Measurements from ENCODE around the gene SH2B2.

SH2B2 gene

GRCh38 chr7:102292813-102293798 lies 6.4 kb downstream of the SH2B2 start:
- peak overlapping the region; percentile 13 for H3K4me3 ChIP-seq (ENCODE audit: low read depth, low read length)
- DNase-seq (ENCODE audit: low read depth): no peak
- no peak for TF ChIP-seq CTCF (IDR thresholded peaks at IDR 0.05; ENCODE audit: insufficient read depth, low read depth, low read length, missing control alignments)

- DNase-seq (ENCODE audit: low read depth): no peak
- H3K4me3 ChIP-seq (ENCODE audit: low read depth, low read length): no peak overlapping the region
- TF ChIP-seq CTCF (IDR thresholded peaks at IDR 0.05; ENCODE audit: insufficient read depth, low read depth, low read length, missing control alignments): no peak
These were observed 7.9 kb downstream of the SH2B2 start for GRCh38 chr7:102294589-102294988.

GRCh38 chr7:102295346-102296178 lies 8.9 kb downstream of the SH2B2 start:
- no peak for DNase-seq (ENCODE audit: low read depth)
- H3K4me3 ChIP-seq (ENCODE audit: low read depth, low read length): no peak overlapping the region
- no peak for TF ChIP-seq CTCF (IDR thresholded peaks at IDR 0.05; ENCODE audit: insufficient read depth, low read depth, low read length, missing control alignments)

- H3K4me3 ChIP-seq (ENCODE audit: low read depth, low read length): no peak overlapping the region
- no peak for DNase-seq (ENCODE audit: low read depth)
- TF ChIP-seq CTCF (IDR thresholded peaks at IDR 0.05; ENCODE audit: insufficient read depth, low read depth, low read length, missing control alignments): no peak
These were observed 9.4 kb downstream of the SH2B2 start for GRCh38 chr7:102296179-102296438.

GRCh38 chr7:102296514-102296913 lies 9.8 kb downstream of the SH2B2 start:
- no peak for TF ChIP-seq CTCF (IDR thresholded peaks at IDR 0.05; ENCODE audit: insufficient read depth, low read depth, low read length, missing control alignments)
- no peak overlapping the region for H3K4me3 ChIP-seq (ENCODE audit: low read depth, low read length)

GRCh38 chr7:102297487-102298218 lies 11.0 kb downstream of the SH2B2 start:
- TF ChIP-seq CTCF (IDR thresholded peaks at IDR 0.05; ENCODE audit: insufficient read depth, low read depth, low read length, missing control alignments): no peak
- no peak for DNase-seq (ENCODE audit: low read depth)
- no peak overlapping the region for H3K4me3 ChIP-seq (ENCODE audit: low read depth, low read length)

More at GRCh38 chr7:102296514-102296913, 9.8 kb downstream of the SH2B2 start:
- no peak for DNase-seq (ENCODE audit: low read depth)

Data from GM12865 (cell line).